ENCODE results near the gene BNC2. TPM values are rescaled to one million over a fixed set of nuclear protein-coding genes. Genes with fewer than 3 reads are reported as not detected.
A peak's percentile ranks its signal among the peaks of the same experiment; 100 is the strongest.

Gene BNC2
- total RNA-seq, 1 experiment from 2014 or later, result 5.7 TPM

GRCh38 chr9:16651446-16651964 lies 219.0 kb downstream of the BNC2 start:
- ChIA-PET POLR2A (no interaction called here), CTCF (no interaction called here)
- ATAC-seq, result no peak
- intact Hi-C loops (cut with micrococcal nuclease; ENCODE audit: unreplicated experiment), result no loop called here
- peak overlapping the region; percentile 83; the same call in 1 of the 2 replicates for H3K27ac ChIP-seq (ENCODE audit: low read length)
- no peaks in the 10 kb centered on the region for H3K36me3 ChIP-seq (ENCODE audit: control insufficient read depth, insufficient read depth, low read length)
- H3K9me3 ChIP-seq (ENCODE audit: control insufficient read depth, insufficient read depth, low read depth, low read length), result no peaks in the 10 kb centered on the region
- no TSS peak for BruUV-seq (replicated peaks)
- no peaks in the 10 kb centered on the region for H3K4me1 ChIP-seq (ENCODE audit: control insufficient read depth, insufficient read depth, low read length)
- in situ Hi-C loops (cut with HindIII; ENCODE audit: low pct_unique_long_range_greater_than_20kb, low sequenced_read_pairs), result no loop called here
- TF ChIP-seq REST (IDR thresholded peaks at IDR 0.05; ENCODE audit: insufficient read depth in 1 of 2, low read depth in 2 of 2, low read length in 1 of 2), result no peak
- no peak for TF ChIP-seq SIN3A (IDR thresholded peaks at IDR 0.05; ENCODE audit: borderline replicate concordance, insufficient read depth, low read depth, low read length)
- TF ChIP-seq TCF7L2 (IDR thresholded peaks at IDR 0.05; ENCODE audit: low read depth, low read length), result no peak
- no peak for TF ChIP-seq POLR2AphosphoS5 (IDR thresholded peaks at IDR 0.05; ENCODE audit: low read depth, low read length)
- TF ChIP-seq CTCF (IDR thresholded peaks at IDR 0.05), result no peak
- H3K4me3 ChIP-seq (ENCODE audit: low read depth in 2 of 2, low read length in 2 of 2), result no peak overlapping the region
- H3K27me3 ChIP-seq (ENCODE audit: control insufficient read depth, insufficient read depth, low read length), result no peaks in the 10 kb centered on the region
- DNase-seq (ENCODE audit: low read depth, low spot score), result no peak

- Histone ChIP-seq H3K4me3 (ENCODE audit: low read depth in 2 of 2, low read length in 2 of 2) (no peak overlapping the region), H3K9me3 (ENCODE audit: control insufficient read depth, insufficient read depth, low read depth, low read length) (no peaks in the 10 kb centered on the region), H3K27ac (ENCODE audit: low read length) (no peak overlapping the region), H3K36me3 (ENCODE audit: control insufficient read depth, insufficient read depth, low read length) (no peaks in the 10 kb centered on the region), H3K4me1 (ENCODE audit: control insufficient read depth, insufficient read depth, low read length) (no peaks in the 10 kb centered on the region), H3K27me3 (ENCODE audit: control insufficient read depth, insufficient read depth, low read length) (no peaks in the 10 kb centered on the region)
- in situ Hi-C loops (cut with HindIII; ENCODE audit: low pct_unique_long_range_greater_than_20kb, low sequenced_read_pairs) (no loop called here), intact Hi-C loops (cut with micrococcal nuclease; ENCODE audit: unreplicated experiment) (no loop called here)
- no peak for DNase-seq (ENCODE audit: low read depth, low spot score)
- no peak for TF ChIP-seq CTCF (IDR thresholded peaks at IDR 0.05)
- TF ChIP-seq TCF7L2 (IDR thresholded peaks at IDR 0.05; ENCODE audit: low read depth, low read length), result no peak
- TF ChIP-seq POLR2AphosphoS5 (IDR thresholded peaks at IDR 0.05; ENCODE audit: low read depth, low read length), result no peak
- TF ChIP-seq REST (IDR thresholded peaks at IDR 0.05; ENCODE audit: insufficient read depth in 1 of 2, low read depth in 2 of 2, low read length in 1 of 2), result no peak
- no peak for TF ChIP-seq SIN3A (IDR thresholded peaks at IDR 0.05; ENCODE audit: borderline replicate concordance, insufficient read depth, low read depth, low read length)
- no peak for ATAC-seq
- no TSS peak for BruUV-seq (replicated peaks)
- ChIA-PET POLR2A (no interaction called here), CTCF (no interaction called here)
These were observed 224.5 kb downstream of the BNC2 start for GRCh38 chr9:16645970-16646369.

Data from Panc1 (cell line).